GM20000 (cell line): ENCODE measurements around the gene PRKG1.

Experiments used
- DNase-seq: peaks from one replicate; pipeline ENCODE4 v3.0.0; 2012; ENCODE audit warnings: low spot score
- TF ChIP-seq, protein P1 (sequence below): IDR thresholded peaks from 2 replicates; pipeline ENCODE4 v1.5.1; 2012; ENCODE audit warnings: mild to moderate bottlenecking, control low read depth; ENCODE audit errors: extremely low read depth, missing control alignments

The PRKG1 gene

DNA sequence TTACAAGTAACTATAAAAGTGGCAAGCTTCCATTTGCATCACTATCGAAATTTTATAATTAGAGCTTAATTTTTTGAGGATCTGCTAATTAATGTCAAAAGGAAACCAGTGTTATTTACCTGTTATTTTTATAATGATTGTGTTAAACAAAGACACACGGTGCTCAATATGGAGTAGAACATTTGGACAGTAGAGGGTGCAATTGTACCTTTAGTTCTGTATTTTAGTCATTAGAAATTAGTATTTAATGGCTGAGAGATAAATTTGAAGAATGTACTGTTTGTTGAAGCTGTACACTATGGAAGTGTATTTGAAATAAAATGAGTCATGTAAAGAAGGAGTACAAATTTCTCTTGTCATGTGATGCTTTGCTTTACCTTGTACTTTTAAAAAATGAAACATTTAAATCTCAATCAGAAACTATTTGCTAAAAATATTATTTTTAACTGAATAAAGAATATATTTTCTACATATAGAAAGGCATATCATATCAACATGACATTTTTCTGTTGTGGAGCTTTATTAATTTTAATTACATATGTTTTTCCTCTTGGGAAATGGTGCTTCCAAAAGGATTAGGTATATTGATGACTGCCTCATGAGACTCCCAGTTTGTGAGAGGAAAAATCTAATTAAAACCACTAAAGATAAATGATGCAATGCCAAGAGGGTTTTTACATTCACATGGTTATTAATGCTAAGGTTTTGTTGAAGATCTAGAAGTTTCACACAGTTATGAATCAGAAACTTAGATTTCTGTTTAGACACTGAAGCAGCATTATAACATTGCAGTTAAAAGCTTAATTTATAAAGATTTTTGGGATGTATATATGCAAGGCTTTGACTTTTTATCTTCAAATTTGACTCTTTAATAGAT lies 10.4 kb upstream of the PRKG1 start:
- TF ChIP-seq, protein P1, sequence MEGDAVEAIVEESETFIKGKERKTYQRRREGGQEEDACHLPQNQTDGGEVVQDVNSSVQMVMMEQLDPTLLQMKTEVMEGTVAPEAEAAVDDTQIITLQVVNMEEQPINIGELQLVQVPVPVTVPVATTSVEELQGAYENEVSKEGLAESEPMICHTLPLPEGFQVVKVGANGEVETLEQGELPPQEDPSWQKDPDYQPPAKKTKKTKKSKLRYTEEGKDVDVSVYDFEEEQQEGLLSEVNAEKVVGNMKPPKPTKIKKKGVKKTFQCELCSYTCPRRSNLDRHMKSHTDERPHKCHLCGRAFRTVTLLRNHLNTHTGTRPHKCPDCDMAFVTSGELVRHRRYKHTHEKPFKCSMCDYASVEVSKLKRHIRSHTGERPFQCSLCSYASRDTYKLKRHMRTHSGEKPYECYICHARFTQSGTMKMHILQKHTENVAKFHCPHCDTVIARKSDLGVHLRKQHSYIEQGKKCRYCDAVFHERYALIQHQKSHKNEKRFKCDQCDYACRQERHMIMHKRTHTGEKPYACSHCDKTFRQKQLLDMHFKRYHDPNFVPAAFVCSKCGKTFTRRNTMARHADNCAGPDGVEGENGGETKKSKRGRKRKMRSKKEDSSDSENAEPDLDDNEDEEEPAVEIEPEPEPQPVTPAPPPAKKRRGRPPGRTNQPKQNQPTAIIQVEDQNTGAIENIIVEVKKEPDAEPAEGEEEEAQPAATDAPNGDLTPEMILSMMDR = peak; percentile 24
- no peak for DNase-seq

DNA sequence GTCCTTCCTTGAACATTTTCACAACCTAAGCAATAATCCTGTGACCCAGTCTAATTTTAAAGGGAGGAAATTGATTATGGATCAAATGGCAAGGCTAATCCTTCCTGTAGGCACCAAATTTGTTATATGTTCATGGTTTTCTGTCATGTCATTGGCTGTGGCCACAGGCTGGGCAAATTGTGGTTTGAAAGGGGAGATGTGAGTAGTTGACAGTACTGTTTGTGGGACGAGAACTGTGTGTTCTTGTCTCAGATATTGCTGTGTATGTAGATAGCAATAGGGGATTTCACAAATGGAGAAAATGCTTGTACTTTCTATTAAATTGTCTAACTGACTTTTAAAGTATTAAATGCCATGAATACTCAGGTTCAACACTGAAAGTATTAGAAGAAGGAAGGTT lies 8.1 kb upstream of the PRKG1 start:
- DNase-seq = no peak
- TF ChIP-seq, protein P1 = no peak

DNA sequence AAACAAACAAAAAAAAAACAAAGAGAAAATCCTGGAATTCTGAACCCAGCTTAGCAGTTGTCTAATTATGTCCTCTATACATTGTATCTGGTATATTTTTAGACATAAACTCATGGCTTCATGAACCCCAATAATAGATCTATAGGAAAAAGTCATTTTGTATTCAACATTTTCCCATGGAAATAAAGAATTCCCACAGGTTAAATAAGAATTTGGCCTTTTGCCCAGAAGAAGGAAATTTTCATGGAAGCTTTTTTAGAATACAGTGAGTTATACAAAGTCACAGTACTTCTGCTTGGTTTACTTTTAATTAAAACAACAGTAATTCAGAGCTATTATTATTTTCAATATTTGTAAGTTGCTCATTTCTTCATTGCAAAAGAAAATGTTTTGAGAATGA lies 2.1 kb upstream of the PRKG1 start:
- no peak for DNase-seq
- TF ChIP-seq, protein P1 = no peak

DNA sequence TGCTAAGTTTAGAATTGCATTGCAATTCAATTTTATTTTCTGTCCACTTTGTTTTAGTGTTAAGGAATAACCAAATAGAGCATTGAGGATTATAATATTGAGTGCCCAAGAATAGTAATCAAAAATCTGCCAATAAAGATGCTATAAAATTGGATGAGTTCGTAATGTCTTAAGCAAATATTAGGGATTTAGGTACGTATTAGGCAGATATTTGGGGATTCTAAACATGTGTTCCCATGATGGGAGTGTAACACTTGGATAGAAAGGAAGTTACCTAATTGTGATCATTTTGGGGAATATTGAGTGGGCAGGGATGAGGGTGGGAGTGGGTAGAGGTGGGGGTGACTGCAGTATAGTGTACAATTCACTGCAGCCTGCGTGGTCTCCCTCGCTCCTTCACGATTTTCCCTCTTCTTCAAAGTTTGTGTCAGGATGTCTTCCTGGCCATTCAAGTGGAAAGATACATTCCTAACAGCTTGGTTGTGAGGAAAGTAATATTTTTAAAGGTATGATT lies 1.3 kb upstream of the PRKG1 start:
- TF ChIP-seq, protein P1 = no peak
- DNase-seq = no peak

DNA sequence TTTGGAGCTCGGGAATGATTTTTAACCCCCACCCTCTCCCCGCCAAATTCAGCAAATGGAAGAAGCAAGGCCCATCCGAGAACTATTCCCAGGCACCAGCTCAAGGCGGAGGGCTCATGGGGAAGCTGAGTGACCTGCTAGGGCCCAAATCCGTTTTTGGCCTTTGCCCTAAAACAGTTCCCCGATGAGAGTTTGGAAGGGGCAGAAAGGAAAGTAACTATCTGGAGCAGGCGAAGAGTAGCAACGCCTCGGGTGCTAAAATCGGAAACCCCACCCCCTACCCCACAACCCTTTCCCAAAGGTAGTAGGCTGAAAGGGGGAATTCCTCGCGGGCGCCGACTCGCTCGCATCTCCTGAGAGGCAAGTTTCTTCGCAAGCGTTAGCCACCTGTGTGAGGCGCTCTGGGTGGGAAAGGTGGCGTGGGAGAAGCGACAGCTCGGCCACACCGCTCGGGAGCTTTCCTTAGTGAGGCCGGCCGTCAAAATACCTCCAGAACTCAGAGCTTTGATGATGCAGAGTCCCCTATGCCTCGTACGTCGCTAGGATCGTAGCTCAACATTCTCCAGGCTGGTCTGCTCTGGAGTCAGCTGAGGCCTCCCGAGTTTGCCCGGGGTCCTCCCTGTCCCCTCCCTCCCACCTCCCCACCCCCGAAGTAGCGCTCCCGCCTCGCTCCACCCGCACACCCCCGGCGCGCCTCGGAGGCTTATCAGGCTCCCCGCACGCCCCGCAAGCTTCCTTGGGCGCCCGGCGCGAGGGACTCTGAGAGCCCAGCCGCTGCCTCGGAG lies 642 bp upstream of the PRKG1 start:
- no peak for DNase-seq
- TF ChIP-seq, protein P1 = no peak

DNA sequence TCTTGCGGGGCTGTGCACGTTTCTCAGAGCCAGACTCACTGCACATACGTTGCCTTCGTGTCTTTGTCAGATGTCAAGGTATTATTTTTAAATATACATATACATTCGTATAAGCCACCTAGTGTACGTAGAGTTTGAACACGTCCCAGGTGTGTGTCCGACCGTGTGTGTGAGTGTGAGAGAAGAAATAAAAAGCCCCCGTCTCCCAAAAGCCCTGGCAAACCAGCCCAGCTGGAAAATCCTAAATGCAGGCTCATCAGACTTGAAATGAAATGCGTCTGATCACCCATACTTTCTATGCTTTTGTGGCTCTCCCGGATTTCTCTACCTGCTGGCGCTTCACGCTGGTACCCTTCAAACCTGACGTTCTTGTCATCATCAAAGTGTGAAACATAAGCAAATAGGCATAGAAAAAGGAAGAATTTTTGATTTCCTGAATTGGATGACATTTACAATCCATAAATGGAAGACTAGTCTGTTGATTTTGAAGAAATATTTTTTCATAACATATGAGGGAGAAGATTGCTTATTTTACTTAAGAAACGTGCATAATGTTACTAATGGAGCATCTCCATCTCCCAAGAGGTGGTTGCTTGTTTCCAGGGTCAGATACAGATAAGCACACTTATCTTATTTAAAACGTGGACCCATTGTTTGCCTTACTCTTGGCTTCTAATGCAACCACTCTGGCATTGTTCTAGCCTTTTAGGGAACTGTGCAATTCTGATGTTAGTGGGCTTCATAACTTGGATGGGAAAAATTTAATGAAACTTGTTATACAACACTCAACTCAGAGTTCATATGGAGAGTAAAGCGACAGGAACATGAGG lies 971 bp downstream of the PRKG1 start:
- DNase-seq = no peak
- TF ChIP-seq, protein P1 = no peak
